Bronchus fibroblast of lung (primary cell): Measurements from ENCODE around the gene SIRPD. TPM values are rescaled to one million over a fixed set of nuclear protein-coding genes. Genes with fewer than 3 reads are reported as not detected.

Source experiments
- total RNA-seq: library from RNA; depleted of rRNA; stranded (reverse); fragments of >200 nt; gene quantifications from 2 replicates; pipeline ENCODE4 v1.2.3, GENCODE V29; 2015

SIRPD gene
- total RNA-seq: not detected in 2 replicates

GRCh38 chr20:1557605-1558004 is at the start of gene SIRPD:
Gene SIRPD, minus strand, starts transcription at chr20:1557705. Its CDS starts 52 bp downstream, at chr20:1557653.

DNA sequence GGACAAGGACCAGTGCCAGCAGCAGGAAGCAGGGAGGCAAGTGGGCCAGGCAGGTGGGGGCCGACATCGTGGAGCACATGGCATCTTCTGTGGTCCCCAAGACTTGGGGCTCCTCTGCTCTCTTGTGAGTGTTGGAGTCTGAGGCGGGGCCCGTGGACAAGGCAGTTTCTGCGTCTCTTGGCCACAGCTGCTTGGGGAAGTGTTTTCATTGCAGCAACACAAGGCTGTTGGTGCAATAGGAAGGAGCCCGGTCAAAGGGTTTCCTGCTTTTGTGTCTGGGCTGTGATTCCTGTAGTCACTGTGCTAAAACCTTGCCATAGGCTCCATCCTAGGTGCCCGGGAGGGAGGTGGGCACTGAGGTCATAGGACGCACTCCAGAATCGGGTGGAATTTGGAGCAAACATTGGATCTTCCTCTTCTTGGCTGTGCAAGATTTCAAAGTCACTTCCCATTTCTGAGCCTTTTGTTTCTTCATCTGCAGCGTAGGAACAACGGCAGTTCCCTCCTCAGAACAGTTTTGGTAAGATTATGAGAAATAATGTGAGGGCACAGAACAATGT is 66.1 kb downstream of the SIRPD start, which contains the start of gene SIRPB2:
SIRPB2 (minus strand) TSS at position 140 of the 560 bp plus-strand sequence; CDS start at position 79, 61 bp downstream.

Other genes with a start within 250 kb of the SIRPD start
- gene SDCBP2, start 228.6 kb downstream of the SIRPD start, total RNA-seq: 0.74 and 0.84 TPM in 2 replicates
- gene FKBP1A, start 164.7 kb downstream of the SIRPD start, total RNA-seq: 111 and 114 TPM in 2 replicates
- 30.4 and 35.8 TPM in 2 replicates for gene NSFL1C, start 90.9 kb downstream of the SIRPD start, total RNA-seq
- gene SIRPB2, start 66.3 kb downstream of the SIRPD start, total RNA-seq: not detected in 2 replicates
- 0.67 and 2.2 TPM in 2 replicates for gene SIRPB1, start 62.3 kb upstream of the SIRPD start, total RNA-seq
- not detected in 2 replicates for gene SIRPG, start 100.1 kb upstream of the SIRPD start, total RNA-seq